Measurements from ENCODE around the gene ADRA2C. TPM values are rescaled to one million over a fixed set of nuclear protein-coding genes. Genes with fewer than 3 reads are reported as not detected.

ADRA2C gene
- total and polyA plus RNA-seq, 2 of the 13 experiments (the other 11 are each of a cell fraction or from before 2014, with no cell fraction given), result 15.4 to 69.7 TPM

GRCh38 chr4:3803475-3803847 is 37.3 kb downstream of the ADRA2C start:
- Histone ChIP-seq H3K27me3 (ENCODE audit: control insufficient read depth in 1 of 2, insufficient read depth in 2 of 2, low read length in 2 of 2) (peaks cover 0 to 32% of the 10 kb centered on the region in 2 experiments; a peak in 3 of 5 replicates), H3K4me2 (ENCODE audit: low read depth, low read length) (peak overlapping the region; percentile 65), H3K9me3 (ENCODE audit: low read length) (no peaks in the 10 kb centered on the region), H4K20me1 (ENCODE audit: insufficient read depth, low read length) (no peaks in the 10 kb centered on the region), H3K9ac (ENCODE audit: insufficient read depth, low read depth, low read length) (peak overlapping the region; percentile 54; the same call in 1 of the 2 replicates), H3K79me2 (ENCODE audit: insufficient read depth, low read length) (no peaks in the 10 kb centered on the region), H3K27ac (ENCODE audit: extremely low read length, insufficient read depth, low read length) (peak overlapping the region; percentile 73), H3K4me1 (ENCODE audit: insufficient read depth, low read length) (peaks cover 54% of the 10 kb centered on the region), H2AFZ (ENCODE audit: low read length) (no peak overlapping the region), H3K4me3 (replicated peaks in 1 of 3; ENCODE audit: insufficient read depth in 1 of 3, low read depth in 2 of 3, low read length in 3 of 3) (peak overlapping the region in 1 of 3 experiments; percentile 54; a peak in 2 of 6 replicates), H3K36me3 (replicated peaks in 1 of 2; ENCODE audit: control insufficient read depth in 1 of 2, insufficient read depth in 2 of 2, low read length in 2 of 2) (no peaks in the 10 kb centered on the region)
- DNase-seq (ENCODE audit: low spot score) (peak; percentile 78), ATAC-seq (peak; percentile 87), FAIRE-seq (no peak)
- no TSS peak for BruUV-seq (replicated peaks)
- WGBS (ENCODE audit: low lambda C conversion rate), result 2% methylated on average over 9 of the region's 18 CpGs
- intact Hi-C loops (cut with micrococcal nuclease; ENCODE audit: unreplicated experiment), result no loop called here
- POLR2A ChIA-PET, result interaction anchor here (0.7 to 6.1 kb wide), 14 partner anchors 10 to 152 kb away, joined by 3 to 70 read pairs (median 6); no protein-coding TSS in a partner anchor
- CTCF ChIA-PET (ENCODE audit: low intra/inter-chr PET ratio, low total read pairs), result no interaction called here
- in situ Hi-C loops (cut with HindIII; ENCODE audit: extremely low pct_ligation_motif_present, low pct_unique_long_range_greater_than_20kb), result no loop called here
- TF ChIP-seq PRDM10 (CRISPR knock-in tag; IDR thresholded peaks at IDR 0.05; ENCODE audit: low read depth), result no peak
- peak; percentile 93 for TF ChIP-seq ZNF687 (CRISPR knock-in tag; IDR thresholded peaks at IDR 0.05)
- no peak for TF ChIP-seq ZNF414 (CRISPR knock-in tag; IDR thresholded peaks at IDR 0.05)
- 0 out of 2 replicates have a peak, but pooled peaks have one; percentile 41 for TF ChIP-seq TBX2 (CRISPR knock-in tag; IDR thresholded peaks at IDR 0.05; ENCODE audit: borderline replicate concordance)
- no peak for TF ChIP-seq RNF2 (conservative IDR thresholded peaks at IDR 0.05; ENCODE audit: low read depth)
- TF ChIP-seq ARID5B (CRISPR knock-in tag; IDR thresholded peaks at IDR 0.05), result no peak; the same call in 1 of the 2 replicates
- no peak for TF ChIP-seq HNF1B (CRISPR knock-in tag; IDR thresholded peaks at IDR 0.05)

All from HepG2 (cell line).